Activated CD4-positive, alpha-beta T cell treated with anti-CD3 and anti-CD28 coated beads, Interleukin-2, amount 10 ng/mL, durations not matched to agents 24 days and 14 days (primary cell): Measurements from ENCODE around the gene TLE3. TPM values are rescaled to one million over a fixed set of nuclear protein-coding genes. Genes with fewer than 3 reads are reported as not detected.

Experiments used
- DNase-seq: peaks from one replicate; pipeline ENCODE4 v3.0.0; 2022
- H3K27ac Mint-ChIP-seq: one replicate; pipeline ENCODE4 v1.8.0; 2022; ENCODE audit warnings: mild to moderate bottlenecking, mixed read lengths
- H3K27me3 Mint-ChIP-seq: one replicate; pipeline ENCODE4 v1.8.0; 2022; ENCODE audit warnings: mixed read lengths
- H3K36me3 Mint-ChIP-seq: one replicate; pipeline ENCODE4 v1.8.0; 2022; ENCODE audit warnings: low read depth, mild to moderate bottlenecking, mixed read lengths
- H3K4me1 Mint-ChIP-seq: one replicate; pipeline ENCODE4 v1.8.0; 2021; ENCODE audit warnings: mixed read lengths
- H3K4me3 Mint-ChIP-seq: one replicate; pipeline ENCODE4 v1.8.0; 2022; ENCODE audit warnings: mild to moderate bottlenecking, moderate library complexity, mixed read lengths
- H3K9me3 Mint-ChIP-seq: one replicate; pipeline ENCODE4 v1.8.0; 2021; ENCODE audit warnings: mixed read lengths
- intact Hi-C: fragments of 100-400 bp; cut with micrococcal nuclease; formaldehyde crosslinking; loops from one replicate; pipeline ENCODE4 v1.15.1; 2023
- total RNA-seq: library from RNA; stranded (reverse); gene quantifications from 2 replicates; pipeline ENCODE4 v1.2.3, GENCODE V29; 2022

Gene TLE3
- total RNA-seq, 1 donor from 2014 or later: 111 TPM

DNA sequence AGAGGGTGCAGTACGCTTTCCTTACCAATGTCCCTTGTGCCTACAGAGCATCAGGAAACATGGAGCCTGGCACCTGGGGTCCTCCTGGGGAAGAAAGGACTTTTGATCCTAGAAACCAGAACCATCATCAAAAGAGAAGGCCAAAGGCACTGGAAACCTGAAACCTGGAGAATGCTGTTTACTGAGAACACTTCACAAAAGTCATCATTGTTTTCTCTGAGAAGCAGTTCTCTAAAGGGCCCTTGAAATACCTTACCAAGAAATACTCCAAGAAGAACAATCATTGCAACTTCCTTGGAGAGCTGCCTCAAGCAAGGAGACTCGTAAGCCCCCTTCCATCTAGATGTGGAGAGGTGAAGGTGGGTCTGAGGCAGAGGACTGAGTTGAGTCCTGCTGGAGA, 66.0 kb downstream of the TLE3 start:
- H3K36me3 Mint-ChIP-seq: no peaks in the 10 kb centered on the region
- DNase-seq: no peak
- intact Hi-C loops: no loop called here
- H3K27me3 Mint-ChIP-seq: peaks cover under 1% of the 10 kb centered on the region
- no peaks in the 10 kb centered on the region for H3K4me1 Mint-ChIP-seq
- no peak overlapping the region for H3K27ac Mint-ChIP-seq
- H3K4me3 Mint-ChIP-seq: no peak overlapping the region
- no peaks in the 10 kb centered on the region for H3K9me3 Mint-ChIP-seq

DNA sequence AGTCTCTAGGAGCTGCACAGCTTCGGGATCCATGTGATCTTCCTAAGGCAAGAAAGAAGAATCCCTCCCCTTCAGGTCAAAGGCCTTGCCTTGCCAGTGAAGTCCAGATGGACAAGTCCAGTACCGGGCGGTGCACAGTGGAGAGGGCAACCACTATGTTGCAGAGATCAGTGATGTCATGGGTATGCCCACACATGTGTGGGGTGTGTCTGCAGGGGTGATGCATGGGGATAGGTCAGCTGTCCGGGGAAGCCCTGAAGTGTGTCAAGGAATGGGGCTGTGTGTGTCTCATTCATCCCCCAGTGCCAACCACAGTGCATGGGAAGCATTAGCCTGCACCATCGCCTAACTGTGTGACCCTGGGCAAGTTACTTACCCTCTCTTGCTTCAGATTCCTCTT, 66.5 kb downstream of the TLE3 start:
- intact Hi-C loops: no loop called here
- H3K4me3 Mint-ChIP-seq: no peak overlapping the region
- H3K4me1 Mint-ChIP-seq: no peaks in the 10 kb centered on the region
- DNase-seq: no peak
- H3K27me3 Mint-ChIP-seq: peaks cover 2% of the 10 kb centered on the region
- no peak overlapping the region for H3K27ac Mint-ChIP-seq
- no peaks in the 10 kb centered on the region for H3K9me3 Mint-ChIP-seq
- H3K36me3 Mint-ChIP-seq: no peaks in the 10 kb centered on the region

DNA sequence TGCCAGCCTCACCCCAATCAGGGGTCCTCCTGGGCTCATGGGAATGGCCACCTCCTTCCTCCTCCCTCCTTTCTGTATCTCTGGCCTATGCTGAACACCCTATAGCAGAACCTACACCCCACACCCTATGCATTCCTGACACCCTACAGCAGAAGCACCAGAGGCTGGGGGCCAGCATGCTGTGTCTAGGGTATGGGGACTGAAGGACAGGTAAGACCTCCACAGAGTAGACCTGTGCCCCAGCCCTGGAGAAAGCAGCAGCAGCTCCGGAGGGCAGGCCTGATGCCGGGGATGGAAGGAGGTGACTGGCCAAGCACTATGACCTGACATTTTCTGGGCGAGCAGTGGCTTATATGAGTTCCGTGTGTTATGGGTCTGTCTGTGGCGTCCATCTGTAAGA, 66.9 kb downstream of the TLE3 start:
- no peak for DNase-seq
- Mint-ChIP-seq H3K27ac (no peak overlapping the region), H3K4me3 (no peak overlapping the region), H3K4me1 (no peaks in the 10 kb centered on the region), H3K9me3 (no peaks in the 10 kb centered on the region), H3K36me3 (no peaks in the 10 kb centered on the region), H3K27me3 (peaks cover 2% of the 10 kb centered on the region)
- intact Hi-C loops: no loop called here

DNA sequence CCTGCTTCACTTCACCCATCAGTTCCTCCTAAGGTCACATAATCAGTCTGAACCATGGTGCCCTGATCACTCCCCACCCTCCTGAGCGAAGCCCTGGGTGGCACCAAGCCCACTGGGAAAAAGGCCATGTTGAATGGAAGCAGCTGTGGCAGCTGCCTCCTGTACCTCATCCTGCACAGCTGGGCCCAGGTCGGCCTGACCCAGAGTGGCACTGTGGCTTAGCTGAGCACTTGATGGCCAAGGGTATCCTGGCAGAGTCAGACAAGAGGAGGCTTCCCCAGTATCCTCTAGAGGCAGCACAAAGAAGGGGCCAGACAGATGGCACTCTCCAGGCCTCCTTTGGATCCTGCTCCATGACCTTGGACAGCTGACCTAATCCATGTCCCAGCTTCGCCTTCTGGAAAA, 68.4 kb downstream of the TLE3 start:
- H3K36me3 Mint-ChIP-seq: peaks cover 1% of the 10 kb centered on the region
- H3K4me3 Mint-ChIP-seq: no peak overlapping the region
- intact Hi-C loops: no loop called here
- no peak for DNase-seq
- H3K27me3 Mint-ChIP-seq: peaks cover 7% of the 10 kb centered on the region
- H3K9me3 Mint-ChIP-seq: no peaks in the 10 kb centered on the region
- H3K27ac Mint-ChIP-seq: no peak overlapping the region
- peaks cover 2% of the 10 kb centered on the region for H3K4me1 Mint-ChIP-seq

DNA sequence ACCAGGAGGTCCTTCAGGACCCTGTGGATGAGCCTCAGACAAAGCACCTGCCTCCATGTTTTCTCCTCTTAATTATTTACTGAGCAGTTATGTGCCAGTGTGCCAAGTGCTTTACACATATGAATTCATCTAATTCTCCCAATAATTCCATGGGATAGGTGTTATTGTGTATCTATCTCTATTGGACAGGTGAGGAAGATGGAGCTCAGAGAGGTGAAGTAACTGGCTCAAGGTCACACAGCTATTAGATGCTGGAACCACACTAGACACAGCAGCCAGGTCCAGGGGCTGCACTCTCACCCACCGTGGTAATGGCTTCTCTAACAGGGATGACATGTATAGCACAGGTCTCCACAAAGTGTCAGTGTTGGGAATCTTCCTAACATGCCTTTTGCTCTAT, 70.2 kb downstream of the TLE3 start:
- H3K4me1 Mint-ChIP-seq: peaks cover 15% of the 10 kb centered on the region
- peaks cover 1% of the 10 kb centered on the region for H3K36me3 Mint-ChIP-seq
- no peak overlapping the region for H3K27ac Mint-ChIP-seq
- no peak overlapping the region for H3K4me3 Mint-ChIP-seq
- no peak for DNase-seq
- intact Hi-C loops: no loop called here
- H3K27me3 Mint-ChIP-seq: peaks cover 7% of the 10 kb centered on the region
- H3K9me3 Mint-ChIP-seq: no peaks in the 10 kb centered on the region

DNA sequence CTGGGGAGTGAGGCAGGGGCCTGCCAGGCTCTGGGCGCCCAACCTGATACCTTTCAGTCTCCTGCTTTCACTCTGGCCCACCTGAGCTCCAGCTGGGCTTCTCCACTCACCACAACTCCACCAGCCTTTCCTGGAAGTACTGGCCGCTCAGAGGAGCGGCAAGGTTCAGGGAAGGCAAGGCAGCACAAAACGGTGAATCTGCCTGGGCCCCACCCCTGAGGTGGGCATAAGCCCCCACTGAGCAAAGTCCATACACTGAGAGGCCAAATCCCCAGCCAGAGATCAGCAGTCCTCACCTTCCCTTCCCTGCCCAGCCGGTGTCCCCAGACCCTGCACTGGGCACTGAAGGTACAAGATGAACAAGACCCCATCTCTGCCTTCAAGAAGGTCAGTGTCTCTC, 70.7 kb downstream of the TLE3 start:
- peaks cover 1% of the 10 kb centered on the region for H3K36me3 Mint-ChIP-seq
- H3K4me3 Mint-ChIP-seq: no peak overlapping the region
- H3K27ac Mint-ChIP-seq: no peak overlapping the region
- H3K9me3 Mint-ChIP-seq: no peaks in the 10 kb centered on the region
- intact Hi-C loops: no loop called here
- H3K27me3 Mint-ChIP-seq: peaks cover 7% of the 10 kb centered on the region
- DNase-seq: no peak
- H3K4me1 Mint-ChIP-seq: peaks cover 20% of the 10 kb centered on the region

DNA sequence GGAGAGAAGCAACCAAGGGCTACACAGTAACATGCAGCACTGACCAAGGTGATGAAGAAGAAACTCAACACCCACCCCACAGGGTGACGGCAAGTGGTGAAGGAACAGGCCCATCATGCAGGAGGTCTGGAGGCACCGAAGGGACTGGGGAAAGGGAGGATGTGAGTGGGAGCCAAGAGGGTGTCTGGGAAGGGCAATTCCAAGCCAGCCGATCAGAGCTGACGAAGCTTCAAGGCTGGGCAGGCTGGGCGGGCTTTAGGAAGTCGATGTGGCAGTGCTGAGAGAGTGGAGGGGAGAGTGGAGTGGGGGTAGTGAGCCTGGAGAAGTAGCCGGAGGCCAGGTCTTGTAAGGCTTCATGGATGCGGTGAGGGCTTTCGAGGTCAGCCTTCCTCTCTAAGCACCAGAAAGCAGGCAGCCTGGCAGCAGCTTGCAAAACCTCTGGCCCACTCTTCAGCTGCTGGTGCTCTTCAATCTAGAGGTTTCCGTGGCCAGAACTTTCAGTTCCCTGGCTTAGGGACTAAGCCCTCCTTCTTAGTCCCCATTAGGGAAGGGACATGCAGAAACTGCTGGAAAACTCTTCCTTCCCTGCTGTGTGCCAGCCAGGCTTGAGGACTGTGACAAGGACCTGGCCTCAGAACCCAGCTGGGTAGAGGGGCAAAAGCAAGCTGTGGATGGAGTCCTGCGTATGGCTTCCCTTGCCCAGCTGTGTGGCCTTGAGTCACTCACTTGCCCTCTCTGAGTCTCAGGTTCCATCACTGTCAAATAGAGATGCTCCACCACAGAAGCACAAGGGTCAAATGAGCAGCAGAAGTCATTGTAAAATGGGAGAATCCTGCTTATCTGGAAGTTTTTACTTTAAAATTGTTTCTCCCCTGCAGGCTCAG, 72.1 kb downstream of the TLE3 start:
- intact Hi-C loops: no loop called here
- Mint-ChIP-seq H3K9me3 (no peaks in the 10 kb centered on the region), H3K4me3 (no peak overlapping the region), H3K27me3 (peaks cover 9% of the 10 kb centered on the region), H3K4me1 (peaks cover 20% of the 10 kb centered on the region), H3K36me3 (peaks cover 1% of the 10 kb centered on the region), H3K27ac (no peak overlapping the region)
- DNase-seq: no peak

DNA sequence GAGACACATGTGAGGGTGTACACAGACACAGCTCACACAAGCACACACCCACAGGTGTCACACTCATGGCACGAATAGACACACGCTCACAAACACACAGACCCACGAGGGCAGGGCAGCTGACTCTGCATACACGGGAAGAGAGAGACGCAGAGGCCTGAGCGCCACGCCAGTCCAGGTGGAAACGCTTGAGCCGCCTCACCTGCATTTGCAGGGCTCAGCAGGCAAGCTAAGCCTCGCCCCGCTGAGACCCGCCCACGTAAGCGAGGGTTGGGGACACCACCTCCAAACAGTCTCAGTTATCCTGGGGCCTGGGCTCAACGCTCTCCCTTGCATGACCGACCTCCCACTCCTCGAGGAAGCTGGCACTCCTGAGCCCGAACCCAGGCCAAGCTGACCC, 73.2 kb downstream of the TLE3 start:
- Mint-ChIP-seq H3K4me1 (peaks cover 20% of the 10 kb centered on the region), H3K4me3 (no peak overlapping the region), H3K36me3 (peaks cover 1% of the 10 kb centered on the region), H3K27ac (no peak overlapping the region), H3K9me3 (no peaks in the 10 kb centered on the region), H3K27me3 (peaks cover 9% of the 10 kb centered on the region)
- no peak for DNase-seq
- intact Hi-C loops: no loop called here

DNA sequence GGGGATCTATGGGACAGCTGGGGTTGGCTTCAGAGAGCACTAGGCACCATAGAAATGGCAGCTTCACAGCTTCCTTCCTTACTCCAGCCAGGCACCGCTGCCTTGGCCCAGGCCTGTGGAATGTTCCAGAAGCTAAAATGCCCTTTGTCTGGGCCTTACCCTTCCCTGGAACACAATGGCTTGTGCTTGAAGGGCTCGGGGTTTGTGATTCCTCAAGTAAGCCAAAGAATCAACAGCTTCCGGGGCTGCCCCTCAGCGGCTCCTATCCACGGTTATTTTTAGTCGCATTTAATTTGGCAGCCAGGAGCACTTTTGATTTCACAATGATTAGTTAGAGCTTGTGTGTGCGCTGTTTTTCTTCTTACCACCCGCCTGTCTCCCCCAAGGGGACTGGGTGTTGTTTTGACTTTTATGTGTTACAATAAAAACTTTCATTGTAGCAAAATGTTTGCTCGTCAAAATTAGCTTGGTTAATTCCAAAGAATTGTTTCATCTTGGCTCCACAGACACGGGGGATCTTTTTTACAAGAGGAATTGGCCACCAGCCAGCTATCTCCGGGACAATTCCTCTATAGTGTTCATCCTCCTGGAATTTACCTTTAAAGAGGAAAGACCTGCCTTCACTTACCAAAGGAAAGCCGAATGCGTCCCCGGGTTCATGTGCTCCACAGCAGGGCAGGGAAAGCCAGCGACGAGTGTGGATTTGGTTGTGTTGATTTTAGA, 73.8 kb downstream of the TLE3 start:
- Mint-ChIP-seq H3K4me3 (no peak overlapping the region), H3K4me1 (peaks cover 20% of the 10 kb centered on the region), H3K27me3 (peaks cover 9% of the 10 kb centered on the region), H3K36me3 (peaks cover 1% of the 10 kb centered on the region), H3K9me3 (no peaks in the 10 kb centered on the region), H3K27ac (no peak overlapping the region)
- no peak for DNase-seq
- intact Hi-C loops: no loop called here

DNA sequence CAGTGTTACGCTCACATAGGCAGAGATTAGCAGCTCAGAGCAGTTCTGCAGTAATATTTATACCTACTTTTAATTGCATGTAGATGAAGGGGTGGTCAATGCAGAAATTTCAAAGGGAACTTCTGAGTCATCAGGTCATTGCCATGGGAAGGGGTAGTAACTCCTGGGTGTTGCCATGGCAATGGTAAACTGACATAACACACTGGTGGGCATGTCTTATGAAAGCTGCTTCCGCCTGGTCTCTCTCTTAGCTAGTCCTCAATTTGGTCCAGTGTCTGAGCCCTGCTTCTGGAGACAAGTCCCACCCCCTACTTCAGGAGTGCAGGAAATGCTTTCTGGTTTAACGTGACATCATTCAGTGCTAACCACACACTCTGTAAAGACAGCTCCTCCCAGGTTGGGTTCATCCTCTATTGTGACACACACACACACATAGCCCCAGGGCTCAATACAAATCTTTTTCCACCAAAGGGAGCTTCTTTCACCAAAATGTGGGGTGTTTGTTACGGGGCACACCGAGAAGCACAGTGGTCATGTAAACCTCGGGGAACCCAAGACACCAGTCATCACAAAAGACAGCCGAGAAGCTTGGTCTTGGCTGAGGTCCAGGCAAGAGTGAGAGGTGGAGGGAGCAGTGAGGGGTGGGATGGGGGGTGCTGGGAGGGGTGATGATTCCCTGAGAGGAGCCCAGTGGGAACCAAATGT, 74.5 kb downstream of the TLE3 start:
- intact Hi-C loops: no loop called here
- H3K9me3 Mint-ChIP-seq: no peaks in the 10 kb centered on the region
- H3K36me3 Mint-ChIP-seq: peaks cover 1% of the 10 kb centered on the region
- peak overlapping the region; percentile 60 for H3K4me3 Mint-ChIP-seq
- H3K4me1 Mint-ChIP-seq: peaks cover 20% of the 10 kb centered on the region
- peak overlapping the region; percentile 79 for H3K27ac Mint-ChIP-seq
- DNase-seq: peak; percentile 90
- peaks cover 9% of the 10 kb centered on the region for H3K27me3 Mint-ChIP-seq

DNA sequence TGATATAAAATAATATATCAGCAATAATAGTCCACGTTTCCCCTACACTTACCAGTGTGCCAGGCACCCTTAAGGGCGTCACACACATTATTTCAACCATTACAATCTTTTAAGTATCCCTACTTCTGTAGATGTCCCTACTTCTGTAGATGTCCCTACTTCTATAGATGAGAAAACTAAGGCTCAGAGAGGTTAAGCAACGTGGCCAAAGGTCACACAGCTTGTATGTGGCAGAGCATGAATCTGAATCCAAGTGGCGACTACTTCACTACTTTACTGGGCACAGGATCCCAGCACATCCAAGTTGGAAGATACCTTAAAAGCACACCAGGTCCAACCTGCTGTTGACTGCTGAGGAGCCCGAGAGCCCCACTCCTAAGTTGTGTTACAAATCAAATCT, 77.5 kb downstream of the TLE3 start:
- no peaks in the 10 kb centered on the region for H3K9me3 Mint-ChIP-seq
- peaks cover 1% of the 10 kb centered on the region for H3K36me3 Mint-ChIP-seq
- no peak overlapping the region for H3K4me3 Mint-ChIP-seq
- intact Hi-C loops: no loop called here
- peaks cover 15% of the 10 kb centered on the region for H3K27me3 Mint-ChIP-seq
- peaks cover 26% of the 10 kb centered on the region for H3K4me1 Mint-ChIP-seq
- no peak overlapping the region for H3K27ac Mint-ChIP-seq
- no peak for DNase-seq

DNA sequence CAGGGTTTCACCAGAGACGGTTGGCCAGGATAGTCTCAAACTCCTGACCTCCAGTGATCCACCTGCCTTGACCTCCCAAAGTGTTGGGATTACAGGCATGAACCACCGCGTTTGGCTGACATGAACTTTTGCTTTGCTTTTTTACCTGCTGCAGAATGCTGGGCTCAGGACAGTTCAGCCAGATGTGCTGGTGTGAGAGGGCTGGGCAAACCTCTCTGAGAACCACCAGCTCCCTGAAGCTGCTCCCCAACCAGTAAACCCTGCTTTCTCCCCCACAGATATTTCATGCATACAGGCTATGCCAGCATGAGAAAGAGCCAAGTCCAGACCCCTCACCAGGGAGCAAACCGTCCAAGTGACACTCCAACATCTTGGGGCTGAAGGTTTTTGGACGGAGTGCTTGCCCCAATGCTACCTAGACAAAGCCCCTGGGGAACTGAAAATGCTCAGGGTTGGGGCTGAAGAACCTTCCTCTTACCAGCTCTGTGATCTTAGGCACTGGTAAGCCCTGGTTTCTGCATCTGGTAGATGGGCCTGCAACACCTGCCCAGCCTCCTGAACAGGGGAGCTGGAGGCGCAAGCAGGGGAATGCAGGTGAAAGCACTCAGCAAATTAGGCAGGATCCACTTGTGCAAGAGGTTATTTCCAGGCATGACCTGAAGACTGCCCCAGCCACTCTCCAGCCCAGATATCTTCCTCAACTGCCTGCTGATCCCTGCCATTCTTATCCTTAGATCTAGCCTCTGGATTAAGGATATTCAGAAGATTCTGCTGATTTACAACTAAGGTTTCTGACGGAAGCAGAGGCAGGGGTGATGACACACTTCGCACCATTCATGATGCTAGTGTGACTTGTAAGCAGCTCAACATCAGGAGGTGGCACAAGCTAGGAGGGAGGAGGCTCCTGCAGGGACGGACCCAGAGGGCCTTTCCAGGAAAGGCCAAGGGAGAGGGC, 78.8 kb downstream of the TLE3 start:
- H3K9me3 Mint-ChIP-seq: no peaks in the 10 kb centered on the region
- no peak for DNase-seq
- intact Hi-C loops: no loop called here
- no peak overlapping the region for H3K27ac Mint-ChIP-seq
- H3K4me3 Mint-ChIP-seq: no peak overlapping the region
- H3K36me3 Mint-ChIP-seq: no peaks in the 10 kb centered on the region
- H3K27me3 Mint-ChIP-seq: peaks cover 18% of the 10 kb centered on the region
- peaks cover 23% of the 10 kb centered on the region for H3K4me1 Mint-ChIP-seq

DNA sequence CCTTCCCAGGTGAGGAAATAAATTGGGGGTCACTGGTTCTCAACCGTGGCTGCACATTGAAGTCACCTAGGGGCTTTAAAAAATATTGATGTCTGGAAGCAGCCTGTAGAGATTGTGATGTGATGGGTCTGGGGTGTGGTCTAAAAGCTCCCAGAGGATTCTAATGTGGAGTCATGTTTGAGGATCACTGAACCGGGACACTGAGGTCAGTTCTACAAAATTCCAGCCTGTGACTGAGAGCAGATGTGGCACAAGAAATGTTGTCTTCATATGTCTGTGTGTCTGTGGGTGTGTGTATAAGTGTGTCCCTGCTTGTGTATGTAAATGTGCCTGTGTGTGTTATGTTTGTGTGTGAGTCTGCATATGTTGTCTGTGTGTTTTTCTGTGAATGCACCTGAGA, 79.9 kb downstream of the TLE3 start:
- peaks cover 20% of the 10 kb centered on the region for H3K27me3 Mint-ChIP-seq
- no peaks in the 10 kb centered on the region for H3K36me3 Mint-ChIP-seq
- intact Hi-C loops: no loop called here
- no peak for DNase-seq
- no peaks in the 10 kb centered on the region for H3K9me3 Mint-ChIP-seq
- no peak overlapping the region for H3K4me3 Mint-ChIP-seq
- H3K27ac Mint-ChIP-seq: no peak overlapping the region
- peaks cover 14% of the 10 kb centered on the region for H3K4me1 Mint-ChIP-seq
